ENCODE measurements around the gene ANKRD31.
"Not testable (repeated sequence)": the region's sequence is repeated elsewhere in the genome, so short reads cannot be mapped to it uniquely, and the experiment has no call there.

DNA sequence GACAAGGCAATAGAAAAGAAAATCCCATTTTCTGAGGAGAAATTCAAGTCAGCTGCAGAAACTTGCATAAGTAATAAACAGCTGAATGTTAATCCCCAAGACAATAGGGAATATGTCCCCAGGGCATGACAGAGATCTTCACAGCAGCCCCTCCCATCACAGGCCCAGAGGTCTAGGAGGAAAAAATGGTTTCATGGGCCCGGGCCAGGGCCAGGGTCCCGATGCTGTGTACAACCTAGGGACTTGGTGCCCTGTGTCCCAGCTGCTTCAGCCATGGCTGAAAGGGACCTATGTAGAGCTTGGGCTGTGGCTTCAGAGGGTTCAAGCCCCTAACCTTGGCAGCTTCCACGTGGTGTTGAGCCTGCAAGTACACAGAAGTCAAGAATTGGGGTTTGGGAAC, 75.2 kb downstream of the ANKRD31 start:
- TF ChIP-seq CTCF (IDR thresholded peaks at IDR 0.05); ZFX (IDR thresholded peaks at IDR 0.05; ENCODE audit: borderline replicate concordance): not testable (repeated sequence)
